Muscle of leg (tissue), 11 donors: ENCODE data around the gene R3HCC1L. TPM values are rescaled to one million over a fixed set of nuclear protein-coding genes. Genes with fewer than 3 reads are reported as not detected.
"Not testable (repeated sequence)": the region's sequence is repeated elsewhere in the genome, so short reads cannot be mapped to it uniquely, and the experiment has no call there.

Source experiments
- DNase-seq: peaks from one replicate; pipeline ENCODE4 v3.0.0; 2013
- H3K27ac ChIP-seq: one replicate; pipeline ENCODE4 v1.5.1; 2013; ENCODE audit warnings: mild to moderate bottlenecking, low read length, control low read depth
- H3K27me3 ChIP-seq: one replicate; pipeline ENCODE4 v1.6.1; 2013; ENCODE audit warnings: low read length; ENCODE audit not compliant: control insufficient read depth, insufficient read depth
- H3K36me3 ChIP-seq: one replicate; pipeline ENCODE4 v1.6.1; 2013; ENCODE audit warnings: low read length; ENCODE audit not compliant: control insufficient read depth, insufficient read depth
- H3K4me1 ChIP-seq: one replicate; pipeline ENCODE4 v1.6.1; 2013; ENCODE audit warnings: low read length; ENCODE audit not compliant: control insufficient read depth, insufficient read depth
- H3K4me3 ChIP-seq: one replicate; pipeline ENCODE4 v1.5.1; 2013; ENCODE audit warnings: low read length, control low read depth
- H3K9me3 ChIP-seq: replicated peaks from 2 replicates; pipeline ENCODE4 v1.6.1; 2013; ENCODE audit warnings: low read depth, low read length; ENCODE audit not compliant: control insufficient read depth
- WGBS: methylation state at CpG from one replicate; pipeline ENCODE4 v1.1.5; 2013; ENCODE audit warnings: missing lambda C conversion rate; ENCODE audit not compliant: insufficient coverage; 5-methylcytosine and 5-hydroxymethylcytosine counted together
- polyA plus RNA-seq, 8 donors: library from polyadenylated mRNA; unstranded; fragments of 120-200 nt; gene quantifications; one replicate each; pipeline versions ENCODE4 v1.2.1 to v1.2.3, GENCODE V29; 2013; ENCODE audit warnings: inconsistent platforms in 1 of 8, low replicate concordance in 1 of 8; ENCODE audit not compliant: insufficient read length in 8 of 8, insufficient read depth in 1 of 8
- total RNA-seq: library from RNA; stranded (reverse); fragments of 120-200 nt; gene quantifications from one replicate; pipeline ENCODE4 v1.2.4, GENCODE V29; 2013

Gene R3HCC1L
- total and polyA plus RNA-seq, 9 donors: 10.0 to 13.5 (median 11.9) TPM

DNA sequence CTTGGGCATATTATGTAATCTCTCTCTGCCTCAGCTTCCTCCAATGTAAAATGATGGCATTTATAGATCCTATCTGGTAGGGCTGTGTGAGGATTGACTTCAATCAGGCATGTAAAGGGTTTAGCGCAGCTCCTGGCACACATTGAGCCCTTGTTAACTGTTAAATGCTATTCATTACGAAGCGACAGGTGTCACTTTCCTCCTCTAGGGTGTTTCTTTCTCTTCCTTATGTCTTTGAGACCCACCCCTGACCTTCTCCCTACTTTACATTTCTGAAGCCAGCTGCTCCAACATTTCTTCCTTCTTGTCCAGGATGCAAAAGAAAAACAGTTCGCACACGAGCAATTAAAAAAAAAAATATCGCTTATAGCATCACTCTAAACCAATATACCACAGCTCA lies 5.7 kb upstream of the R3HCC1L start:
- Histone ChIP-seq H3K36me3 (no peaks in the 10 kb centered on the region), H3K27ac (no peak overlapping the region), H3K4me3 (no peak overlapping the region), H3K27me3 (peaks cover 6% of the 10 kb centered on the region), H3K9me3 (no peaks in the 10 kb centered on the region), H3K4me1 (no peaks in the 10 kb centered on the region)
- 44% methylated on average over 5 of the region's 6 CpGs for WGBS
- DNase-seq: no peak

DNA sequence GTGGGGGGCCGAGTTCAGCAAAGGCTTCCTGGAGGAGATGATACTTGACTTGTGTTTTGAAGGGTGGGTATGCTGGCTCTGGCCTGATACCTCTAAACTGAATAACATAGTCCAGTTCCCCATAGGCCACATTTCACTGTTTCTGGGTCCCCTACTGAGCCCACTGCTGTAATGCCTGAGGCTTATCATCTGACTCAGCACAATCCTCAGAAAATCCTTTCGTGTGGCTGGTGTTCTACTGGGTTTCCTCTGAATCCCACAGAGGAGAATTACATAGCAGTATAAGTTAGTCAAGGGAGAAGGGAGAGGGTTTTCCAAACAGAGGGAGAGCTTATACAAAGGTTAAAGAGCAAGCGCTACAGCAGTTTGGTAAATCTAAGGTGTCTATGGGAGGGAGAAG lies 2.8 kb upstream of the R3HCC1L start:
- no CpG with 5 or more reads among the region's 3 CpGs for WGBS
- H3K4me3 ChIP-seq: no peak overlapping the region
- no peak overlapping the region for H3K27ac ChIP-seq
- H3K36me3 ChIP-seq: no peaks in the 10 kb centered on the region
- peaks cover 6% of the 10 kb centered on the region for H3K27me3 ChIP-seq
- peaks cover 6% of the 10 kb centered on the region for H3K4me1 ChIP-seq
- no peaks in the 10 kb centered on the region for H3K9me3 ChIP-seq
- no peak for DNase-seq

DNA sequence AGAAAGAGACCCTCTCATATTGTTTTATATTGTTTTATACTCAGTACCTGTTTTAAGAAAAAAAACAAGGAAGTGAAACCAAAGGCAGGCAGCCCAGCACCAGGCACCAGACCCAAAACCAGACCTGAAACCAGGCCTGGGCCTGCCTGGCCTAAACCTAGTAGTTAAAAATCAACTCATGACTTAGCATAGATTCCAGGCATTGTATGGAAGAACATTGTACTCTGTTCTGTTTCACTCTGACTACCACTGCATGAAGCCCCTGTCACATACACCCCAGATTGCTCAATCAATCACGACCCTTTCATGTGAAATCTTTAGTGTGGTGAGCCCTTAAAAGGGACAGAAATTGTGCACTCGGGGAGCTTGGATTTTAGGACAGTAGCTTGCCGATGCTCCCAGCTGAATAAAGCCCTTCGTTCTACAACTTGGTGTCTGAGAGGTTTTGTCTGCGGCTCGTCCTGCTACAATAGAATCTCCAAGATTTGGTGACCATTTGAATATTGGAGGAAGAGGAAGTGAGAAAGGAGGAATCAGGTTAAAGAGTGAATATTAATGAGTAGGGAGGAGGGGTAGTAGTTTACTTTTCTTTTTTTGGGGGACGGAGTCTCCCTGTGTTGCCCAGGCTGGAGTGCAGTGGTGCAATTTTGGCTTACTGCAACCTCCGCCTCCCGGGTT lies 1.2 kb upstream of the R3HCC1L start:
- DNase-seq, H3K27me3 ChIP-seq, H3K9me3 ChIP-seq, H3K36me3 ChIP-seq, H3K4me1 ChIP-seq, H3K27ac ChIP-seq, H3K4me3 ChIP-seq: not testable (repeated sequence)
- 91% methylated on average over 9 of the region's 9 CpGs for WGBS

DNA sequence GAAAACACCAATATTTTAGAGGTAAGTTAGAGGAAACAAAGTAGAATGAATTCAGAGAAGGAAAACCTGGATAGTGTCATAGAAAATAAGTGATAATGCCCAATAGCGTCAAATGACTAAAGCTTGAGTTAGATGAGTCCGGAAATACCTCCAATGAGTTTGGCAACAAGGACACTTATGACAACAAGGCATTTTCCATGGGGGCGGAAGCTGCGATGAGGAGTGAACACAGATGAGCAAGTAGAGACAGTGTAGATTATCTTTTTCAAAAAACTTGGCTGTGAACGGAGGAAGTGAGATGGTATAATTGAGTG lies 383 bp upstream of the R3HCC1L start:
- Histone ChIP-seq H3K36me3 (no peaks in the 10 kb centered on the region), H3K4me1 (peaks cover 6% of the 10 kb centered on the region), H3K9me3 (no peaks in the 10 kb centered on the region), H3K4me3 (peak overlapping the region; percentile 82), H3K27ac (no peak overlapping the region), H3K27me3 (peaks cover 4% of the 10 kb centered on the region)
- no peak for DNase-seq
- 80% methylated on average over 5 of the region's 5 CpGs for WGBS

DNA sequence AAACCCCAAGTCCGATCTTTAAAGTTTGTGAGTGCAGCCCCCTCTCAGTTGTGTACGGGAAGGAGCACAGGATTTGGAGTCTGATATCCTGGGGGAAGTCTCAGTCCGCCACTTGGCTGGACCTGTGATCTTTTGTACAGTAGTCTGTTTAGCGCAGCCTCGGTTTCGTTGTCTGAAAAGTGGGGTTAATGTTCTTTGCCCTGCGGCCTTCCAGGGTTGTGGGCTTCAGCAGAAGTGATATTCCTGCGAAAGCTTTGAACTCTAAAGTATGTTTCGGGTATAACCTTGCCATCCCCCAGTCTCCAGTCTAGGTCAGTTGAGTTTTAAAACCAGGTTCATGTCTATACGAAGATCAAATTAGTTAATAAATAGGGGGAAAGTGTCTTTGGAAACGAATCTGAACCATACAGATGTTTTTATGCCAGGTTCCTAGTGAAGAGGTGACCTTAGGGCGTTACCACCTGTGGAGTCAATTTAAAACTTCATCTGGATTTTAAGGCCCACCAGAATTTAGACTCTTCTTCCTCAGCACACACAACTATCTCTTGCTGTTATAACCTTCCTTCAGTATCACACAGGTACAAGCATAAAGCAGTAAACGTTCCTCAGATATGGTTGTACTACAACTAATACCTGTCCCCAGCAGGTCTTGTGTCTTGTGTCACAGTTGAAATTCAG lies 904 bp downstream of the R3HCC1L start:
- peak overlapping the region; percentile 82 for H3K4me3 ChIP-seq
- H3K27me3 ChIP-seq: no peaks in the 10 kb centered on the region
- peak overlapping the region; percentile 89 for H3K27ac ChIP-seq
- 17% methylated on average over 10 of the region's 13 CpGs for WGBS
- H3K9me3 ChIP-seq: no peaks in the 10 kb centered on the region
- no peaks in the 10 kb centered on the region for H3K36me3 ChIP-seq
- peaks cover 6% of the 10 kb centered on the region for H3K4me1 ChIP-seq
- no peak for DNase-seq

DNA sequence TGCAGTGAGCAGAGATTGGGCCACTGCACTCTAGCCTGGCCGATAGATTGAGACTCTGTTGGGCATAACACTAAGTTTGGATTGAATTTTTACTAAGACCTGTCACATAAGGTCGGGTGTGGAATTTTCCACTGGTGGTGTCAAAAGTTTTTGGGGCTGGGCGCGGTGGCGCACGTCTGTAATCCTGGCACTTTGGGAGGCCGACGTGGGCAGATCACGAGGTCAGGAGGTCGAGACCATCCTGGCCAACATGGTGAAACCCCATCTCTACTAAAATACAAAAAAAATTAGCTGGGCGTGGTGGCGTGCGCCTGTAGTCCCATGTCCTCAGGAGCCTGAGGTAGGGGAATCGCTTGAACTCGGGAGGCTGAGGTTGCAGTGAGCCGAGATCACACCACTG lies 2.3 kb downstream of the R3HCC1L start:
- not testable (repeated sequence) for H3K4me1 ChIP-seq, H3K27me3 ChIP-seq, H3K9me3 ChIP-seq, DNase-seq, H3K4me3 ChIP-seq, H3K27ac ChIP-seq, H3K36me3 ChIP-seq
- 95% methylated on average over 7 of the region's 16 CpGs for WGBS

DNA sequence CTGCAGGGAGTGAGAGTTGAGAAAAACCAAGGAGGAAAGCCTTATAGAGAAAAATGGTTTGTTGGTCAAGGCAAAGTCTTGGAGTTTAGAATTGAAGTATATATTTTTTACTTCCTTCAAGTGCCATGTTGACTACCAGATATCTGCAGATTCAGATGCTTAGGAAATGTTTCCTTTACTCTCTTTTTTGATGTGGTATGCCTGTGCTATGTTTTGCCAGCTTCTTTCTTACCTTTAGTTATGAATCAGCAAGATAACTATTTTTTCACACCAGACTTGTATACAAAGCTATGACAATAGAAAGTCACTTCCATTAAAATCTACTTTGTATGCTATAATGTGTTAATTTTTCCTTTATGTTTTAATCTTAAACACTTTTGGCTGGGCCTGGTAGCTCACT lies 3.6 kb downstream of the R3HCC1L start:
- no peaks in the 10 kb centered on the region for H3K9me3 ChIP-seq
- H3K4me1 ChIP-seq: peaks cover 6% of the 10 kb centered on the region
- H3K36me3 ChIP-seq: no peaks in the 10 kb centered on the region
- H3K27ac ChIP-seq: no peak overlapping the region
- H3K27me3 ChIP-seq: no peaks in the 10 kb centered on the region
- DNase-seq: no peak
- H3K4me3 ChIP-seq: no peak overlapping the region

DNA sequence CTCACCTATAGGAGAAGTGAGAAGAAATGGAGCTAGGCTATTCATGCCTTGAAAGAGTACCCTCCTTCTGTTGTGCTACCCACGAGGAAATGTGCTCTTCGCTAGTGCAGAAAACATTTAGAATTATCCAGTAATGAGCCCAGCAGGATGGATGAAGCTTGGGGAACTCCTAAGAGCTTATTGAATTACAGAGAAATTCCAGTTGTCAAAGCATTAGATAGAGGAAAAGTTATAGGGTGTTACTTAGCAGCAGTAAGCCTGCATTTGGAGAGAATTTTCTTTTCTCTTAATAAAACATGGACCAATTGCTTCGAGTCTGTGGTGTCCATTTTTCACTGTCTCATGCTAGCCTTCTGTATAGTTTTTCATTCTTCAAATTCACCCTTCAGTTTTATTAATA lies 5.0 kb downstream of the R3HCC1L start:
- H3K27me3 ChIP-seq: no peaks in the 10 kb centered on the region
- H3K9me3 ChIP-seq: no peaks in the 10 kb centered on the region
- H3K4me3 ChIP-seq: no peak overlapping the region
- no peaks in the 10 kb centered on the region for H3K36me3 ChIP-seq
- H3K27ac ChIP-seq: no peak overlapping the region
- peaks cover 3% of the 10 kb centered on the region for H3K4me1 ChIP-seq
- no peak for DNase-seq
- WGBS: 50% methylated on average over 1 of the region's 3 CpGs

DNA sequence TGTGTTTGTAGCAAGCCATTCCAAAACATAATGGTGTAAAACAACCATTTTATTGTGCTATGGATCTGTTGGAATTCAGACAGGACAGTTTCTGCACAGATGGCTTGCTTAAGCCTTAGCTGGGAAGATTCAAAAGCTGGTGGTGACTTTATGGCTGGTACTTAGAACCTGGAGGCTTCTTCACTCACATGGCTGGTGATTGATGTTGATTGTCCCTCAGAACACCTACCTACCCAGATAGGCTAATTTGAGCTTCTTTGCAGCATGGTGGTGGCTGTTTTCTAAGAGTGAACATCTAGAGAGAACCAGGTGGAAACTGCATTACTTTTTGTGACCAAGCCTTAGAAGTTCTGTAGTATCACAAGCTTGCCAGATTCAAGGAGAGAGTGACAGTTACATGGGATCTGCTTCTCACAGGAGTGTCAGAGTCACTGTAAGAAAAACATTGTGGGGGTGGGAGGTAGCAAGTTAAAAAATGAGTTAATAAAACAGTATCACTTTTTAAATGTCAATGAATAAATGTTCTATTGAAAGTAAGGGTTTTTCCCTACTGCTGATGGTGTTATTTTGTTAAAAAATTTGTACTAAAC lies 7.1 kb downstream of the R3HCC1L start:
- Histone ChIP-seq H3K36me3 (no peaks in the 10 kb centered on the region), H3K4me3 (no peak overlapping the region), H3K27ac (no peak overlapping the region), H3K4me1 (no peaks in the 10 kb centered on the region), H3K27me3 (no peaks in the 10 kb centered on the region), H3K9me3 (no peaks in the 10 kb centered on the region)
- no peak for DNase-seq

DNA sequence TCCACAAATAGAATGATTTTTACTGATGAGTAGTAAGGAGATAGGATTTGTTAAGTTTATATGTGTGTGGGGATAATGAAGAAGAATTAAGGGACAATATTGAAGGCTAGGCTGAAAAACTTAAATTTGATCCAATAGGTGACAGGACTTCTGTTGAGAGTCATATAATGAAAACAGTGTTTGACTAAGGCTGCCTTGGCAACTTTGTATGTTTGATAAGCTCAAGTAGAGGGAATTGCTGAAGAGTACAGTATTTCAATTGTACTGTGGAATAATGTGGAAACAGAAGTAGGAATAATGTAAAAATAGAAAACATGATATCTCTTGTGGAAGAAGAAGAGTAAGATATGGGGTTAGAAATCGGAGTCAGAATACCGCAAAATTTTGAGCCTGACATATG lies 10.5 kb downstream of the R3HCC1L start:
- H3K27ac ChIP-seq: no peak overlapping the region
- no peaks in the 10 kb centered on the region for H3K4me1 ChIP-seq
- no peaks in the 10 kb centered on the region for H3K27me3 ChIP-seq
- no peaks in the 10 kb centered on the region for H3K36me3 ChIP-seq
- H3K9me3 ChIP-seq: peaks cover 12% of the 10 kb centered on the region
- no peak for DNase-seq
- H3K4me3 ChIP-seq: no peak overlapping the region
- WGBS: 100% methylated on average over 2 of the region's 2 CpGs
